HL-60 (cell line): ENCODE results near the gene PDE11A.

ENCODE experiments used
- POLR2AphosphoS5 ChIP-seq: IDR thresholded peaks from 2 replicates; pipeline ENCODE4 v1.6.1; 2012; ENCODE audit warnings: low read depth
- TF ChIP-seq, protein P1 (sequence below): IDR thresholded peaks from one replicate; pipeline ENCODE4 v1.5.1; 2011; ENCODE audit warnings: low read length, control low read depth, inconsistent platforms; ENCODE audit not compliant: insufficient read depth
- TF ChIP-seq, protein P2 (sequence below): IDR thresholded peaks from 2 replicates; pipeline ENCODE4 v1.6.1; 2012; ENCODE audit warnings: low read depth; ENCODE audit not compliant: insufficient replicate concordance

DNA sequence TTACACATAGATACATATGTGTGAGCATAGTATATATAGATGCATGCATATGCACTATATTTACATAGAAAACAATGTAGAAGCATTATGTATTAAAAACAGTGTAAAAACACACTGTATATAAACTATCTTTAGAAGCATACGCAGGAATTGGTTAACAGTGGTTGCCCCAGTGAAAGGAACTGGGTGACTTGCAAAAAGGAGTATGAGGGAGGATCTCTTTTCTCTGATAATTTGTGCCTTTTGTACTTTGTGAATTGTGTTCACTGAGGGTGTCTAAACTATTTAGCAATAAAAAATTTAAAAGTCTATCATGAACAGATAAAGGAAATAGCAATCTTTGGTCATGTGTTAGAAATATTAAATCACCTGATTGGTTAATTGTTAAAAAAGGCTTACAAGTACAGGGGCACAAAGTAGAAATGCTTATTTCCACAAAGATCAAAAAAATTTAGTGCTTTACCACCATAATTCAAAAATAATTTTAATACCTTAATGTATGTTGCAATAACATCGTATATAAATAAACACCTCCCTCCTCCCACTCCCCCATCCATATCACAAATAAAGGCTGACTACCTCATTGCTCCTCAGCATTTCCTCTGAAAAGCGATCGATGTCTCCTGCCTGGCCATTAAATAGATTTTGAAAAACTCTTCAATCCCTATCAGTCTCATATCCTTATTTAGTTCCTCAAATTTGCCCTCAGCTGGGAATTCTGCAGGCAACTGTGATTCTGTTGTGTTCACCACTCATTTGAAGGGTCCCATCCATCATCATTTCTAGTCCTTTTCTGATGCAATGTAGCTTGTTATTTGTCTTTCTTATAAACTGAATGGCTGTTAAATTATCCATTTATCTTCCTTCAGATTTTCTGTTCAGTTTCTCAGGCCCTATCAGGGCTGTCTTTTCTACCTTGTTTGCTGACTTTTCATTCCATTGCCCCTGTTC is 422.7 kb downstream of the PDE11A start:
- TF ChIP-seq, protein P1, sequence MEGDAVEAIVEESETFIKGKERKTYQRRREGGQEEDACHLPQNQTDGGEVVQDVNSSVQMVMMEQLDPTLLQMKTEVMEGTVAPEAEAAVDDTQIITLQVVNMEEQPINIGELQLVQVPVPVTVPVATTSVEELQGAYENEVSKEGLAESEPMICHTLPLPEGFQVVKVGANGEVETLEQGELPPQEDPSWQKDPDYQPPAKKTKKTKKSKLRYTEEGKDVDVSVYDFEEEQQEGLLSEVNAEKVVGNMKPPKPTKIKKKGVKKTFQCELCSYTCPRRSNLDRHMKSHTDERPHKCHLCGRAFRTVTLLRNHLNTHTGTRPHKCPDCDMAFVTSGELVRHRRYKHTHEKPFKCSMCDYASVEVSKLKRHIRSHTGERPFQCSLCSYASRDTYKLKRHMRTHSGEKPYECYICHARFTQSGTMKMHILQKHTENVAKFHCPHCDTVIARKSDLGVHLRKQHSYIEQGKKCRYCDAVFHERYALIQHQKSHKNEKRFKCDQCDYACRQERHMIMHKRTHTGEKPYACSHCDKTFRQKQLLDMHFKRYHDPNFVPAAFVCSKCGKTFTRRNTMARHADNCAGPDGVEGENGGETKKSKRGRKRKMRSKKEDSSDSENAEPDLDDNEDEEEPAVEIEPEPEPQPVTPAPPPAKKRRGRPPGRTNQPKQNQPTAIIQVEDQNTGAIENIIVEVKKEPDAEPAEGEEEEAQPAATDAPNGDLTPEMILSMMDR = no peak
- TF ChIP-seq, protein P2, sequence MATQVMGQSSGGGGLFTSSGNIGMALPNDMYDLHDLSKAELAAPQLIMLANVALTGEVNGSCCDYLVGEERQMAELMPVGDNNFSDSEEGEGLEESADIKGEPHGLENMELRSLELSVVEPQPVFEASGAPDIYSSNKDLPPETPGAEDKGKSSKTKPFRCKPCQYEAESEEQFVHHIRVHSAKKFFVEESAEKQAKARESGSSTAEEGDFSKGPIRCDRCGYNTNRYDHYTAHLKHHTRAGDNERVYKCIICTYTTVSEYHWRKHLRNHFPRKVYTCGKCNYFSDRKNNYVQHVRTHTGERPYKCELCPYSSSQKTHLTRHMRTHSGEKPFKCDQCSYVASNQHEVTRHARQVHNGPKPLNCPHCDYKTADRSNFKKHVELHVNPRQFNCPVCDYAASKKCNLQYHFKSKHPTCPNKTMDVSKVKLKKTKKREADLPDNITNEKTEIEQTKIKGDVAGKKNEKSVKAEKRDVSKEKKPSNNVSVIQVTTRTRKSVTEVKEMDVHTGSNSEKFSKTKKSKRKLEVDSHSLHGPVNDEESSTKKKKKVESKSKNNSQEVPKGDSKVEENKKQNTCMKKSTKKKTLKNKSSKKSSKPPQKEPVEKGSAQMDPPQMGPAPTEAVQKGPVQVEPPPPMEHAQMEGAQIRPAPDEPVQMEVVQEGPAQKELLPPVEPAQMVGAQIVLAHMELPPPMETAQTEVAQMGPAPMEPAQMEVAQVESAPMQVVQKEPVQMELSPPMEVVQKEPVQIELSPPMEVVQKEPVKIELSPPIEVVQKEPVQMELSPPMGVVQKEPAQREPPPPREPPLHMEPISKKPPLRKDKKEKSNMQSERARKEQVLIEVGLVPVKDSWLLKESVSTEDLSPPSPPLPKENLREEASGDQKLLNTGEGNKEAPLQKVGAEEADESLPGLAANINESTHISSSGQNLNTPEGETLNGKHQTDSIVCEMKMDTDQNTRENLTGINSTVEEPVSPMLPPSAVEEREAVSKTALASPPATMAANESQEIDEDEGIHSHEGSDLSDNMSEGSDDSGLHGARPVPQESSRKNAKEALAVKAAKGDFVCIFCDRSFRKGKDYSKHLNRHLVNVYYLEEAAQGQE = no peak
- no peak for TF ChIP-seq POLR2AphosphoS5
